ENCODE data around the gene PRODH2. TPM values are rescaled to one million over a fixed set of nuclear protein-coding genes. Genes with fewer than 3 reads are reported as not detected.

Gene PRODH2
- total and polyA plus RNA-seq, 5 donors: not detected

DNA sequence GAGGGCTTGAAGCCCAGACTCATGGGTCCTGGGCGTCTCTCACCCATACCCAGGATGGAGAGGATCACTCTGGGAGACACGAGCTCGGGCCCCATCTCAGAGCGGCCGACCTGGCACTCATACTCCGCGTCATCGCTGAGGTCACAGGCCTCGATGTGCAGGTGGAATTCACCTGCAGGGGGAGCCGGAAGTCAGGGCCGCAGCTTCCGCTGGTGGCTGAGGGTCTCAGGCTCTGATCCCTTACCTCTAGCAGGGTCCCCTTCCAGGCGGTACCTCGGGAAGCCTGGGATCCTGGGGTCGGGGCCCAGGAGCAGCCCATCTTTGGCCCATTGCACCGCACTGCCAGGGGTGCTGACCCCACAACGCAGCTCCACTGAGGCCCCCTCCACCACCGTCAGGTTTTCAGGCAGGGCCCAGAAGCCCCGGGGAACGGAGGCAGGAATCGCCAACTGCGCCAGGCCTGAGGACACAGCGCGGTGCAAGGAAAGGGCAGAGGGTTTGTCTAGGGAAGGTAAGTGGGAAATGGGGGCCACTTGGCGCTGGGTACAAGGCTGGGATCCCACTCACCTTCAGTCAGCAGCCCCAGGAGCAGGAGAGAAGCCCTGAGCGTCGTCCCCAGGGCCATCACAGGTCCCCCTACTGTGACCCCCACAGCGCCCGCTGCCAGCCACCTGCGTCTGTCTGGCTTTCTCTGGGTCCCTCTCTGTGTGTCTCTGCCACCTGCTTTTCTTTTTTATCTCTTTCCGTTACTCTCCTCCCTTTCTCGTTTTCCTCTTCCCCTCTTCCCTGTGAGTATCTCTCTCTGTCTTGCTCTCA, 38.8 kb upstream of the PRODH2 start:
- no peaks in the 10 kb centered on the region for H3K27me3 ChIP-seq (ENCODE audit: control insufficient read depth, insufficient read depth)
- DNase-seq (no peak), ATAC-seq (no peak)
- 41% methylated on average over 32 of the region's 32 CpGs for WGBS
- H3K27ac ChIP-seq (ENCODE audit: low read length): no peak overlapping the region
- H3K4me3 ChIP-seq (ENCODE audit: low read length): no peak overlapping the region
- no peaks in the 10 kb centered on the region for H3K9me3 ChIP-seq (ENCODE audit: control insufficient read depth, low read length)
- intact Hi-C loops (cut with DNase I): no loop called here
- no peaks in the 10 kb centered on the region for H3K4me1 ChIP-seq (ENCODE audit: control insufficient read depth, insufficient read depth, low read length)

GRCh38 chr19:35848919-35849505, 36.4 kb upstream of the PRODH2 start:
- intact Hi-C loops (cut with DNase I): no loop called here
- 88% methylated on average over 18 of the region's 18 CpGs for WGBS
- H3K9me3 ChIP-seq (ENCODE audit: control insufficient read depth, low read length): no peaks in the 10 kb centered on the region
- DNase-seq (no peak), ATAC-seq (no peak)
- no peaks in the 10 kb centered on the region for H3K4me1 ChIP-seq (ENCODE audit: control insufficient read depth, insufficient read depth, low read length)
- no peak overlapping the region for H3K4me3 ChIP-seq (ENCODE audit: low read length)
- H3K27ac ChIP-seq (ENCODE audit: low read length): no peak overlapping the region
- H3K27me3 ChIP-seq (ENCODE audit: control insufficient read depth, insufficient read depth): no peaks in the 10 kb centered on the region

- H3K4me1 ChIP-seq (ENCODE audit: control insufficient read depth, insufficient read depth, low read length): no peaks in the 10 kb centered on the region
- DNase-seq (no peak), ATAC-seq (no peak)
- H3K27me3 ChIP-seq (ENCODE audit: control insufficient read depth, insufficient read depth): no peaks in the 10 kb centered on the region
- no peaks in the 10 kb centered on the region for H3K9me3 ChIP-seq (ENCODE audit: control insufficient read depth, low read length)
- no peak overlapping the region for H3K4me3 ChIP-seq (ENCODE audit: low read length)
- intact Hi-C loops (cut with DNase I): no loop called here
- WGBS: 67% methylated on average over 8 of the region's 8 CpGs
- no peak overlapping the region for H3K27ac ChIP-seq (ENCODE audit: low read length)
Measured at GRCh38 chr19:35848486-35848885, 35.8 kb upstream of the PRODH2 start.

- Histone ChIP-seq H3K4me3 (ENCODE audit: low read length) (no peak overlapping the region), H3K27ac (ENCODE audit: low read length) (no peak overlapping the region), H3K4me1 (ENCODE audit: control insufficient read depth, insufficient read depth, low read length) (no peaks in the 10 kb centered on the region), H3K27me3 (ENCODE audit: control insufficient read depth, insufficient read depth) (no peaks in the 10 kb centered on the region), H3K9me3 (ENCODE audit: control insufficient read depth, low read length) (no peaks in the 10 kb centered on the region)
- no peak for DNase-seq
- WGBS: 68% methylated on average over 8 of the region's 8 CpGs
- intact Hi-C loops (cut with DNase I): no loop called here
- ATAC-seq: no peak
Measured at GRCh38 chr19:35847911-35848310, 35.3 kb upstream of the PRODH2 start.

DNA sequence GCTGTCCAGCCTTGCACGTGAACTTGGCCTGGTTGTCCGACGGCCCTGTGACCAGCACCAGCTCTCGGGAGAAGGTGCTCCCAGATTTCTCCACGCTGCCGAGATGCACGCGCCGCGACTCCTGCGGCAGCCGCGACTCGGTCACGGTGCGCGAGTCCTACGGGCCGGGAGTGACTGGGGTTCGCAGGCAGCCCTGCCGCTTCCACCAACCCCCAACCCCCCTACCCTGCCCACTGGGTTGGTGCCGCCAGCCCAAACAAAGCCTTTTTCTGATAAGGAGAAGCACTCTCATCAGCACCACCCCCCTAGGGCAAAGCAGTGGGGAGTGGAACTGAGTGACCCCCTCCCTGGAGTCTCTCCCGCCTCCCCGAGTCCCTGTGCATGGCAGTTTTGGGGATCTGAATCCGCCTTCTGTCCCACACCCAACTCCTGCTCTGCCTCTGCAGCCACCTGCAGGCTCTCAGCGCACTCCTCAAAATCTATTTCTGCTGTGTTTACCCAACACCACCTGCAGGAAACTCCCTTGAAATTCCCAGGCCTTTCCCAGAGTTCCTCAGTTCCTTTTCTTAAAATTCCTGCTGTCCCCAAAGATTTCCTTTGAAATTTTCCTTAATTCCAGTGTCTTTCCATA, 33.5 kb upstream of the PRODH2 start:
- intact Hi-C loops (cut with DNase I): no loop called here
- H3K4me3 ChIP-seq (ENCODE audit: low read length): peak overlapping the region; percentile 30
- H3K4me1 ChIP-seq (ENCODE audit: control insufficient read depth, insufficient read depth, low read length): no peaks in the 10 kb centered on the region

DNA sequence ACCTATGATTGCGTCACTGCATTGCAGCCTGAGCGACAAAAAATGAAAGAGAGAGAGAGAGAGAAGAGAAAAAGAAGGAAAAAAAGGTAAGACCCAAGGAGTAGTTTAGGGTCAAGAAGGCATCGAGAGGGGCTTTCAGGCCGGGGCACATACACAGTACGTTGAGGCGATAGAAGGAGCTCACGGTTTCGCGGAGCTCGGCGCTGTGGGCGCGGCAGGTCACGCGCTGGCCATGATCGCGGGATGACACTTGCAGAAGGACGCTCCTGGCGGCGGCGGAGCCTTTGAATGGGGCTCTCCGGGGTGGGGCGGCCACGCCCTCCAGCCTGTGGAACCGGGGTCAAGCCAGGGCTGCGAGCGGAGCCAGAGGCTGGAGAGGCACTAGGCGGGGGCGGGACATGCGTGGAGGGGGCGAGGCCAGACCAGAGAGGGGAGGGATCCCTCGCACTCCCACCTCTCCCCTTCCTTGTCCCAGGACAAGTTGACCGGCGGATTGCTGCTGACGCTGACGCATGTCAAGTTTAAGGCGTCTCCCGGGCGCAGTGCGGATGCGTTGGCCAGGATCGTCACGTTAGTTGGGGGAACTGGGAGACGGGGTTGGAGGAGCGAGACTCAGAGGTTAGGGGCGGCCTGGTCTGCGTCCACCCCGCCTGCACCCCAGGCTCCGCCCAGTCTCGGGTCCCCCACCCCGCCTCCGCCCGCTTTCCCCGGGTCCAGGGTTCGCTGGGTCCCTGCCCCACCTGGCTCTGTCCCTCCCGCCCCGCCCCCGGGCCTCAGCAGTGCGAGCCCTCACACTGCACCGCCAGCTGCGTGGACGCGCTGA, 32.8 kb upstream of the PRODH2 start:
- peak; percentile 34 to 52 for ATAC-seq
- Histone ChIP-seq H3K27me3 (ENCODE audit: control insufficient read depth, insufficient read depth) (no peaks in the 10 kb centered on the region), H3K9me3 (ENCODE audit: control insufficient read depth, low read length) (no peaks in the 10 kb centered on the region), H3K27ac (ENCODE audit: low read length) (no peak overlapping the region), H3K4me1 (ENCODE audit: control insufficient read depth, insufficient read depth, low read length) (no peaks in the 10 kb centered on the region), H3K4me3 (ENCODE audit: low read length) (peak overlapping the region; percentile 30)
- 4% methylated on average over 63 of the region's 63 CpGs for WGBS
- intact Hi-C loops (cut with DNase I): no loop called here
- peak in 2 of 3 donors; percentile 48 to 60 for DNase-seq

More for the DNA sequence above, 33.5 kb upstream of the PRODH2 start:
- DNase-seq: peak in 1 of 3 donors; percentile 59
- Histone ChIP-seq H3K9me3 (ENCODE audit: control insufficient read depth, low read length) (no peaks in the 10 kb centered on the region), H3K27ac (ENCODE audit: low read length) (no peak overlapping the region), H3K27me3 (ENCODE audit: control insufficient read depth, insufficient read depth) (no peaks in the 10 kb centered on the region)
- no peak for ATAC-seq
- 4% methylated on average over 26 of the region's 26 CpGs for WGBS

DNA sequence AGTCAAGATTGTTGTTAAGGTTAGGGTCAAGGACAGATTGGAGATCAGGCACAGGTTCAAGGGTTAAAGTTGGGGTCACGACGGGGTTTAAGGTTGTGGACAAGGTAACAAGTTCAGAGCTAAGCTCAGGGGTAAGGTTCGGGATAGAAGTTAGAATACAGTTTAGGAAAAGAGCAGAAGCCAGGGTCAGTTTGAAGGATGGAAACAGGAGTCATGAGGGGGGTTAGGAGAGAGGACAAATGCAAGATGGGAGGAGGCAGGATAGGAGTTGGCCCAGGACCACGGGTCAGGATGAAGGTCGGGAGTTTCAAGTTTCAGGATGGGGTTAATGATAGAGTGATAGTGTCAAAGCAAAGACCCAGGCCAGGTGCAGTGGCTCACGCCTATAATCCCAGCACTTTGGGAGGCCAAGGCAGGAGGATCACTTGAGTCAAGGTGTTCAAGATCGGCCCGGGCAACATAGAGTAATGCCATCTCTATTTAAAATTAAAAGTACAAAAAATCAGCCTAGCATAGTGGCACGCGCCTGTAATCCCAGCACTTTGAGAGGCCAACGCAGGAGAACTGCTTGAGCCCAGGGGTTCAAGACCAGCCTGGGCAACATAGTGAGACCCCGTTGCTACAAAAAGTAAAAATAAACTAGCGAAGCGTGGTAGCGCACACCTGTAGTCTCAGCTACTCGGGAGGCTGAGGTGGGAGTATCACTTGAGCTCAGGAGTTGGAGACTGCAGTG, 32.0 kb upstream of the PRODH2 start:
- no peak for DNase-seq

GRCh38 chr19:35843676-35844481, 31.2 kb upstream of the PRODH2 start:
- no peaks in the 10 kb centered on the region for H3K9me3 ChIP-seq (ENCODE audit: control insufficient read depth, low read length)
- ATAC-seq: peak in 1 of 2 donors; percentile 72
- DNase-seq: peak in 2 of 3 donors; percentile 52 to 70
- H3K4me3 ChIP-seq (ENCODE audit: low read length): no peak overlapping the region
- H3K27ac ChIP-seq (ENCODE audit: low read length): no peak overlapping the region
- H3K4me1 ChIP-seq (ENCODE audit: control insufficient read depth, insufficient read depth, low read length): no peaks in the 10 kb centered on the region
- no peaks in the 10 kb centered on the region for H3K27me3 ChIP-seq (ENCODE audit: control insufficient read depth, insufficient read depth)
- intact Hi-C loops (cut with DNase I): no loop called here
- 8% methylated on average over 42 of the region's 42 CpGs for WGBS

More for the DNA sequence above, 32.0 kb upstream of the PRODH2 start:
- no peaks in the 10 kb centered on the region for H3K4me1 ChIP-seq (ENCODE audit: control insufficient read depth, insufficient read depth, low read length)
- ATAC-seq: no peak
- H3K27ac ChIP-seq (ENCODE audit: low read length): no peak overlapping the region
- H3K27me3 ChIP-seq (ENCODE audit: control insufficient read depth, insufficient read depth): no peaks in the 10 kb centered on the region
- no peak overlapping the region for H3K4me3 ChIP-seq (ENCODE audit: low read length)
- WGBS: 62% methylated on average over 16 of the region's 16 CpGs
- H3K9me3 ChIP-seq (ENCODE audit: control insufficient read depth, low read length): no peaks in the 10 kb centered on the region
- intact Hi-C loops (cut with DNase I): no loop called here

- ATAC-seq (no peak), DNase-seq (no peak)
- intact Hi-C loops (cut with DNase I): no loop called here
- 79% methylated on average over 4 of the region's 4 CpGs for WGBS
- Histone ChIP-seq H3K4me1 (ENCODE audit: control insufficient read depth, insufficient read depth, low read length) (no peaks in the 10 kb centered on the region), H3K27me3 (ENCODE audit: control insufficient read depth, insufficient read depth) (no peaks in the 10 kb centered on the region), H3K27ac (ENCODE audit: low read length) (no peak overlapping the region), H3K4me3 (ENCODE audit: low read length) (no peak overlapping the region), H3K9me3 (ENCODE audit: control insufficient read depth, low read length) (no peaks in the 10 kb centered on the region)
Measured at GRCh38 chr19:35842666-35843272, 30.1 kb upstream of the PRODH2 start.
